ENCODE measurements around the gene MTUS2.

GRCh38 chr13:29480893-29481525 lies 660.9 kb downstream of the MTUS2 start:
- TF ChIP-seq CTCF (IDR thresholded peaks at IDR 0.05) (no peak), EP300 (IDR thresholded peaks at IDR 0.05) (no peak), POLR2A (IDR thresholded peaks at IDR 0.05) (no peak), POLR2AphosphoS5 (IDR thresholded peaks at IDR 0.05) (no peak)
